Upper lobe of right lung (tissue), 1 donor: ENCODE results near the gene CD300C. TPM values are rescaled to one million over a fixed set of nuclear protein-coding genes. Genes with fewer than 3 reads are reported as not detected.

ENCODE experiments used
- ATAC-seq: fragments of 200-7000 bp; cut with Tn5 transposase; one replicate; pipeline ENCODE4 v1.9.1; 2020; ENCODE audit warnings: mild to moderate bottlenecking, moderate library complexity
- DNase-seq: peaks from one replicate; pipeline ENCODE4 v3.0.0-alpha.2; 2020
- H3K27ac ChIP-seq: fragments of 200-600 bp; one replicate; pipeline ENCODE4 v1.8.0; 2022
- H3K27me3 ChIP-seq: fragments of 200-600 bp; one replicate; pipeline ENCODE4 v1.8.0; 2022; ENCODE audit warnings: mild to moderate bottlenecking
- H3K36me3 ChIP-seq: fragments of 200-600 bp; one replicate; pipeline ENCODE4 v1.8.0; 2022
- H3K4me1 ChIP-seq: fragments of 200-600 bp; one replicate; pipeline ENCODE4 v1.8.0; 2022
- H3K4me3 ChIP-seq: fragments of 200-600 bp; one replicate; pipeline ENCODE4 v1.8.0; 2022; ENCODE audit warnings: mild to moderate bottlenecking
- H3K9me3 ChIP-seq: fragments of 200-600 bp; one replicate; pipeline ENCODE4 v1.8.0; 2022
- intact Hi-C: fragments of 100-400 bp; cut with DNase I; formaldehyde crosslinking; loops from one replicate; pipeline ENCODE4 v1.11.0; 2022
- total RNA-seq: library from RNA; stranded (reverse); fragmentation: NEBNext Ultra II Directional; extraction: Animal tissue kit (Norgen Biotek cat#: 25700); gene quantifications from one replicate; pipeline ENCODE4 v1.2.1, GENCODE V29; 2021
- TF ChIP-seq, protein P1 (sequence below): fragments of 200-600 bp; IDR thresholded peaks from one replicate; pipeline ENCODE4 v1.8.0; 2022; ENCODE audit warnings: antibody characterized with exemption
- donor health status: DM: no; HTN: yes; CAD: no; lungs with severe emphysema.

Gene CD300C
- total RNA-seq, 1 donor from 2014 or later, result 8.2 TPM

DNA sequence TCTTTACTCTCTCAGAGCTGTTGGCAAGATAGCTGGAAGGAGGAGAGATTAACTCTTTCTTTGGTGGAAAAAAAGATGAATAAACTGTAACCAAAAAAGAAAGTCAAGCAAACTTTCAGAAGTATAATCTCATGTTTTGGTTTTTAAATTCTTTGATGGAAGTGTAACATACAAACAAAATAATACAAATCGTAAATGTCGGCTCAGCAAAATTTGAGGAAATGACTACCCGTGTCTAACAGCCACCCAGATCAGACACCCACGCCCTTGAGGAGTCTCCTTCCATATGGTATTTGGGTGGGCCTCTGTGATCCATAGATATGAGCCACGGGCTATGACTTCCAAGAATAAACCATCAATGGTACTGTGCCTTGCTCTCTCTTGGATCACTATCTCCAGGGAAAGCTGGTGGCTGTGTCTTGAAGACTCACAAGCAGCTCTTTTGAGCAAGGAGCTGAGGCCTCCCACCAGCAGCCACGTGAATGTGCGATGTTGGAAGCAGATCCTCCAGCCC, 9.6 kb upstream of the CD300C start:
- Histone ChIP-seq H3K4me1 (no peaks in the 10 kb centered on the region), H3K4me3 (no peak overlapping the region), H3K27me3 (no peaks in the 10 kb centered on the region), H3K36me3 (no peaks in the 10 kb centered on the region), H3K27ac (no peak overlapping the region), H3K9me3 (no peaks in the 10 kb centered on the region)
- TF ChIP-seq, protein P1, sequence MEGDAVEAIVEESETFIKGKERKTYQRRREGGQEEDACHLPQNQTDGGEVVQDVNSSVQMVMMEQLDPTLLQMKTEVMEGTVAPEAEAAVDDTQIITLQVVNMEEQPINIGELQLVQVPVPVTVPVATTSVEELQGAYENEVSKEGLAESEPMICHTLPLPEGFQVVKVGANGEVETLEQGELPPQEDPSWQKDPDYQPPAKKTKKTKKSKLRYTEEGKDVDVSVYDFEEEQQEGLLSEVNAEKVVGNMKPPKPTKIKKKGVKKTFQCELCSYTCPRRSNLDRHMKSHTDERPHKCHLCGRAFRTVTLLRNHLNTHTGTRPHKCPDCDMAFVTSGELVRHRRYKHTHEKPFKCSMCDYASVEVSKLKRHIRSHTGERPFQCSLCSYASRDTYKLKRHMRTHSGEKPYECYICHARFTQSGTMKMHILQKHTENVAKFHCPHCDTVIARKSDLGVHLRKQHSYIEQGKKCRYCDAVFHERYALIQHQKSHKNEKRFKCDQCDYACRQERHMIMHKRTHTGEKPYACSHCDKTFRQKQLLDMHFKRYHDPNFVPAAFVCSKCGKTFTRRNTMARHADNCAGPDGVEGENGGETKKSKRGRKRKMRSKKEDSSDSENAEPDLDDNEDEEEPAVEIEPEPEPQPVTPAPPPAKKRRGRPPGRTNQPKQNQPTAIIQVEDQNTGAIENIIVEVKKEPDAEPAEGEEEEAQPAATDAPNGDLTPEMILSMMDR, result no peak
- intact Hi-C loops, result no loop called here
- DNase-seq (no peak), ATAC-seq (no peak)

DNA sequence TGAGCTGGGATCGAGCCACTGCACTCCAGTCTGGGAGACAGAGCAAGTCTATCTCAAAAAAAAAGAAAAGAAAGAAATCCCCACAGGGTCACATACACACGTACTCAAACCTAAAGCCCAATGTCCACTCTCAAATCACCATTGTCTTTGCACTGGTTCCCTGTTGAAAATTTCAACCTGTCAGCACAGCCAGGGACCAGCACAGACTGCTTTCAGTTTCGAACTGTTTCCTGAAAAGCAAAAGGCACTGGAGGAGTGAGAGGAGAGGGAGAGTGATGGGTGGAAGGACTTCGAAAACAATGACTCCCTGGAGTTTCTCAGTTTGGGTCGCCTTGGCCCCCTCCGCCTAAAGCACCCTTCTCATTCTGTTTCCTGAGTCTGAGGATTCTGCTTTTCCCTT, 9.0 kb upstream of the CD300C start:
- intact Hi-C loops, result no loop called here
- no peaks in the 10 kb centered on the region for H3K27me3 ChIP-seq
- no peak overlapping the region for H3K4me3 ChIP-seq
- DNase-seq (no peak), ATAC-seq (no peak)
- H3K9me3 ChIP-seq, result no peaks in the 10 kb centered on the region
- no peaks in the 10 kb centered on the region for H3K36me3 ChIP-seq
- TF ChIP-seq, protein P1, result no peak
- no peaks in the 10 kb centered on the region for H3K4me1 ChIP-seq
- no peak overlapping the region for H3K27ac ChIP-seq

DNA sequence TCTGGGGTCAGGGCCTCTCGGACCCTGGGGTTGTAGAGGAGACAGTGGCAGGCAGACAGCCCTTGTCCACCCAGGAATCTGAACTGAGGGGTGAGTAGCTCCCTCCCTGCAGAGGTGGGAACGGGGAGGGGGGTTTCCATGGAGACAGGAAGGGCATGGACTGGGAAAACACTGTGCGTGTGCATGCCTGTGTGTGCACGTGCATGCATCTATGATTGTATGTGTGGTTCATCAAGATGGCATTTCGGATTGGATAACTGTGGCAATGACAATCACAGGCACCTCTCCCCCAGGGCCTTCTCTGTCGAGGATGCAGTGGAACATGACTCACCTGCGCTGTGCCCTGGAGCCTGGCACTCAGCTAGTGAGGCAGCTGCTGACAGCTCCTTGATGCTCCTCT, 6.1 kb upstream of the CD300C start:
- H3K9me3 ChIP-seq, result no peaks in the 10 kb centered on the region
- intact Hi-C loops, result no loop called here

DNA sequence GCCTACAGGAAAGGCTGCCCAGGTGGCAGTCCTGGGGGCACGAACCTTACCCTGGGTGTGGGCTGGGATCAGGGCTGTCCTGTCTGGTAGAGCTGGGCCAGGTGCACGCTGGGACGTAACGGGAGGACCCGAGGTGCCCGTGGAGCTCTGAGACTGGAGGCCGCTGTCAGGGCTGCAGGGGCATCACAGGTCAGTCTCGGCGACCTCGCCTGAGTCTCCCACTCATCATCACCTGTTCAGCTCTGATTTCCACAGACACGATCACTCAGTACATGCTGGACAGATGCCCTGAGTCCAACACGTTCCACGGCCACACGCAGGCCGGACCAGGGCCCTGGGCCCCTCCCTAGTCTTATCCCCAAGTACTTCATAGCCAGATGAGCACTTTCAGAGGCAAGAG, 4.7 kb upstream of the CD300C start:
- DNase-seq (no peak), ATAC-seq (no peak)
- H3K27me3 ChIP-seq, result no peaks in the 10 kb centered on the region
- no peak overlapping the region for H3K4me3 ChIP-seq
- H3K27ac ChIP-seq, result no peak overlapping the region
- no peaks in the 10 kb centered on the region for H3K4me1 ChIP-seq
- no peaks in the 10 kb centered on the region for H3K9me3 ChIP-seq
- no peaks in the 10 kb centered on the region for H3K36me3 ChIP-seq
- intact Hi-C loops, result no loop called here
- TF ChIP-seq, protein P1, result no peak

More for the DNA sequence above, 6.1 kb upstream of the CD300C start:
- no peaks in the 10 kb centered on the region for H3K4me1 ChIP-seq
- no peaks in the 10 kb centered on the region for H3K36me3 ChIP-seq
- TF ChIP-seq, protein P1, result no peak
- no peak overlapping the region for H3K4me3 ChIP-seq
- H3K27ac ChIP-seq, result no peak overlapping the region
- H3K27me3 ChIP-seq, result no peaks in the 10 kb centered on the region
- ATAC-seq (no peak), DNase-seq (no peak)

DNA sequence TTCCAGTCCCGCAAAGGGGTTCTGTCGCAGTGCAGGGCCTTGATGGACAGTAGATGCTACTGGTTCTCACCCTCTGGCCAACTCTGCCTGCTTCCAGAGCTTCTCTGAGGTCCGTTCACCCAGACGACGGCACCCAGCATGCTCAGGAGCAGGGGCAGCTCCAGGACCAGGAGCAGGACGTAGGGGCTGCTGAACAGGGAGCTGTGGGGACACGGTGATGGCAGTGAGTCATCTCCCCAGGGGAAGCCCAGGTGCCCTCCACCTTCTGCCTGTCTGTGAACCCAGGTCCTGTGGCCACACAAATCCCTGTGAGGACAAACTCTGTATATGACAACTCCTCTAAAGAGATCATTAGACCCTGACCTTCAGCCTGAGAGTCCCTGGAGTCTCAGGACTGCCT, 3.4 kb upstream of the CD300C start:
- DNase-seq, result no peak
- Histone ChIP-seq H3K9me3 (no peaks in the 10 kb centered on the region), H3K36me3 (no peaks in the 10 kb centered on the region), H3K4me3 (no peak overlapping the region), H3K4me1 (no peaks in the 10 kb centered on the region), H3K27ac (no peak overlapping the region), H3K27me3 (no peaks in the 10 kb centered on the region)
- intact Hi-C loops, result no loop called here
- no peak for ATAC-seq
- TF ChIP-seq, protein P1, result no peak

DNA sequence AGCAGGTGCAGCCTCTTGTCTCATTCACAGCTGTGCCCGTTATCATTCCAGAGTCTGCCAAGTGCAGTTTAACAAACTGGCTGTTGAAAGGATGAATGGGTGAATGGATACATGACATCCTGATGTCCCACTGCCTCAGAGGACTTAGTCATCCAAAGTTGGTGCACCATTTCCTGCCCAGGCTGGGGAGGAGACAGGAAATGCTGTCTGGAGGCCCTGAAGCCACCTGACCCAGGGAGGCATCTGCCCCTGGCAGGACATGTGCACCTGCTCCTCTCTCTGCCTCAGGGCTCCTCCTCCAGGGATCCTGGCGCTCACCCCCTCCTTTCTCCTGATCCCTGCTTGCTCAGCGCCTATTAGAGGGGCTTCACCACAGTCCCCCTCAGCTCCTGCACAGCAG, 1.8 kb upstream of the CD300C start:
- TF ChIP-seq, protein P1, result no peak
- Histone ChIP-seq H3K9me3 (no peaks in the 10 kb centered on the region), H3K4me1 (no peaks in the 10 kb centered on the region)

More for the DNA sequence above, 1.8 kb upstream of the CD300C start:
- ATAC-seq, result no peak
- H3K36me3 ChIP-seq, result no peaks in the 10 kb centered on the region
- no peak overlapping the region for H3K27ac ChIP-seq
- DNase-seq, result no peak
- no peaks in the 10 kb centered on the region for H3K27me3 ChIP-seq
- intact Hi-C loops, result no loop called here
- no peak overlapping the region for H3K4me3 ChIP-seq
